Cardiac septum (tissue), 1 donor: ENCODE measurements around the gene ARID5B. TPM values are rescaled to one million over a fixed set of nuclear protein-coding genes. Genes with fewer than 3 reads are reported as not detected.

Source experiments
- DNase-seq: peaks from one replicate; pipeline ENCODE4 v3.0.0-alpha.2; 2020; ENCODE audit warnings: low spot score
- intact Hi-C: fragments of 100-400 bp; cut with DNase I; formaldehyde crosslinking; loops from one replicate; pipeline ENCODE4 v1.14.0; 2022
- total RNA-seq: library from RNA; stranded (reverse); fragmentation: NEBNext Ultra II Directional; extraction: Animal tissue kit (Norgen Biotek cat#: 25700); gene quantifications from one replicate; pipeline ENCODE4 v1.2.1, GENCODE V29; 2021
- donor health status: DM: no; HTN: no; CAD: no.

ARID5B gene
- total RNA-seq, 1 donor from 2014 or later: 25.2 TPM

- intact Hi-C loops: no loop called here
- no peak for DNase-seq
Observed at GRCh38 chr10:61923210-61923949, 21.9 kb downstream of the ARID5B start.

GRCh38 chr10:61923950-61924274 is 22.4 kb downstream of the ARID5B start:
- intact Hi-C loops: no loop called here
- DNase-seq: no peak

- no peak for DNase-seq
- intact Hi-C loops: no loop called here
Observed at GRCh38 chr10:61929555-61929954, 28.1 kb downstream of the ARID5B start.

GRCh38 chr10:61931620-61932332 is 30.3 kb downstream of the ARID5B start:
- intact Hi-C loops: no loop called here
- DNase-seq: no peak

GRCh38 chr10:61933859-61934555 is 32.5 kb downstream of the ARID5B start:
- DNase-seq: no peak
- intact Hi-C loops: no loop called here

- no peak for DNase-seq
- intact Hi-C loops: no loop called here
Observed at GRCh38 chr10:61935077-61935476, 33.6 kb downstream of the ARID5B start.

GRCh38 chr10:61936770-61937169 is 35.3 kb downstream of the ARID5B start:
- no peak for DNase-seq
- intact Hi-C loops: no loop called here

GRCh38 chr10:61937631-61938351 is 36.3 kb downstream of the ARID5B start:
- intact Hi-C loops: no loop called here
- no peak for DNase-seq

- intact Hi-C loops: loop anchor here (5.0 kb wide), 1 partner anchor 38 kb away; the partner anchor contains the start of gene ARID5B
- DNase-seq: no peak
Observed at GRCh38 chr10:61939902-61940301, 38.4 kb downstream of the ARID5B start.

- DNase-seq: no peak
- intact Hi-C loops: loop anchor here (5.0 kb wide), 1 partner anchor 39 kb away; the partner anchor contains the start of gene ARID5B
Observed at GRCh38 chr10:61941202-61941681, 39.7 kb downstream of the ARID5B start.

- intact Hi-C loops: loop anchor here (5.0 kb wide), 1 partner anchor 41 kb away; the partner anchor contains the start of gene ARID5B
- DNase-seq: no peak
Observed at GRCh38 chr10:61942604-61943461, 41.3 kb downstream of the ARID5B start.

- intact Hi-C loops: loop anchor here (5.0 kb wide), 1 partner anchor 42 kb away; the partner anchor contains the start of gene ARID5B
- DNase-seq: no peak
Observed at GRCh38 chr10:61943674-61944378, 42.3 kb downstream of the ARID5B start.

- intact Hi-C loops: loop anchor here (5.0 kb wide), 1 partner anchor 42 kb away; the partner anchor contains the start of gene ARID5B
- no peak for DNase-seq
Observed at GRCh38 chr10:61944410-61945147, 43.1 kb downstream of the ARID5B start.

GRCh38 chr10:61949687-61950086 is 48.2 kb downstream of the ARID5B start:
- no peak for DNase-seq
- intact Hi-C loops: no loop called here

GRCh38 chr10:61950449-61951143 is 49.1 kb downstream of the ARID5B start:
- intact Hi-C loops: no loop called here
- DNase-seq: no peak

GRCh38 chr10:61951144-61951483 is 49.6 kb downstream of the ARID5B start:
- intact Hi-C loops: no loop called here
- no peak for DNase-seq
